HFF-Myc (cell line): ENCODE data around the gene DISC1.
"Not testable (repeated sequence)": the region's sequence is repeated elsewhere in the genome, so short reads cannot be mapped to it uniquely, and the experiment has no call there.

Source experiments
- DNase-seq: peaks from one replicate; pipeline ENCODE4 v3.0.0-alpha.2; 2011; ENCODE audit warnings: low read depth; ENCODE audit errors: extremely low read depth
- H3K4me3 ChIP-seq: replicated peaks from 2 replicates; pipeline ENCODE4 v1.5.1; 2011; ENCODE audit warnings: low read depth, mild to moderate bottlenecking, control low read depth, low read length
- CTCF ChIP-seq: IDR thresholded peaks from 2 replicates; pipeline ENCODE4 v1.5.1; 2012; ENCODE audit warnings: mild to moderate bottlenecking, low read depth, low read length, control low read depth; ENCODE audit errors: missing control alignments

The DISC1 gene

GRCh38 chr1:231969076-231969475 lies 342.5 kb downstream of the DISC1 start:
- H3K4me3 ChIP-seq, result no peak overlapping the region
- no peak for TF ChIP-seq CTCF
- DNase-seq, result no peak

- not testable (repeated sequence) for H3K4me3 ChIP-seq, DNase-seq
Observed at GRCh38 chr1:231969761-231970160, 343.2 kb downstream of the DISC1 start.

- TF ChIP-seq CTCF, result no peak
- no peak for DNase-seq
- H3K4me3 ChIP-seq, result no peak overlapping the region
Observed at GRCh38 chr1:231970684-231971083, 344.1 kb downstream of the DISC1 start.

- H3K4me3 ChIP-seq, result no peak overlapping the region
- no peak for DNase-seq
- no peak for TF ChIP-seq CTCF
Observed at GRCh38 chr1:231971397-231972110, 345.0 kb downstream of the DISC1 start.

- no peak for DNase-seq
- no peak overlapping the region for H3K4me3 ChIP-seq
- TF ChIP-seq CTCF, result no peak
Observed at GRCh38 chr1:231972111-231972445, 345.5 kb downstream of the DISC1 start.

- H3K4me3 ChIP-seq, result no peak overlapping the region
- TF ChIP-seq CTCF, result no peak
- no peak for DNase-seq
Observed at GRCh38 chr1:231973830-231974229, 347.2 kb downstream of the DISC1 start.

- no peak for DNase-seq
- H3K4me3 ChIP-seq, result no peak overlapping the region
- TF ChIP-seq CTCF, result no peak
Observed at GRCh38 chr1:231976231-231976630, 349.6 kb downstream of the DISC1 start.
